IMR-90 (cell line): ENCODE data around the gene RAI14.

ENCODE experiments used
- CEBPB ChIP-seq: IDR thresholded peaks from 2 replicates; pipeline ENCODE4 v1.6.1; 2012; ENCODE audit warnings: low read depth, low read length, improper control_type of control experiment
- CHD1 ChIP-seq: IDR thresholded peaks from 2 replicates; pipeline ENCODE4 v1.6.1; 2012; ENCODE audit warnings: low read depth, low read length, improper control_type of control experiment
- CTCF ChIP-seq: conservative IDR thresholded peaks from 2 replicates; pipeline ENCODE4 v1.5.1; 2012; ENCODE audit warnings: mild to moderate bottlenecking, low read depth, low read length, improper control_type of control experiment
- FOS ChIP-seq: fragments of 150-350 bp; IDR thresholded peaks from 2 replicates; pipeline ENCODE4 v1.6.1; 2016; ENCODE audit warnings: low read depth, low read length
- MAFK ChIP-seq: IDR thresholded peaks from 2 replicates; pipeline ENCODE4 v1.6.1; 2012; ENCODE audit warnings: low read depth, low read length, improper control_type of control experiment
- MAZ ChIP-seq: IDR thresholded peaks from 2 replicates; pipeline ENCODE4 v1.6.1; 2012; ENCODE audit warnings: low read depth, mild to moderate bottlenecking, low read length, improper control_type of control experiment, moderate library complexity, borderline replicate concordance
- MXI1 ChIP-seq: IDR thresholded peaks from 2 replicates; pipeline ENCODE4 v1.6.1; 2012; ENCODE audit warnings: low read depth, mild to moderate bottlenecking, low read length, moderate library complexity, borderline replicate concordance
- POLR2A ChIP-seq: IDR thresholded peaks from 2 replicates; pipeline ENCODE4 v1.6.1; 2012; ENCODE audit warnings: mild to moderate bottlenecking, low read depth, low read length
- RAD21 ChIP-seq: IDR thresholded peaks from 2 replicates; pipeline ENCODE4 v1.6.1; 2012; ENCODE audit warnings: low read length, improper control_type of control experiment
- RCOR1 ChIP-seq: IDR thresholded peaks from 2 replicates; pipeline ENCODE4 v1.6.1; 2012; ENCODE audit warnings: mild to moderate bottlenecking, low read length, improper control_type of control experiment; ENCODE audit not compliant: insufficient replicate concordance
- SMC3 ChIP-seq: fragments of 150-350 bp; IDR thresholded peaks from 2 replicates; pipeline ENCODE4 v1.6.1; 2016; ENCODE audit warnings: low read depth, mild to moderate bottlenecking, antibody characterized with exemption, low read length, moderate library complexity
- USF2 ChIP-seq: fragments of 150-350 bp; IDR thresholded peaks from 2 replicates; pipeline ENCODE4 v1.6.1; 2017; ENCODE audit warnings: mild to moderate bottlenecking, antibody characterized with exemption, low read length, low read depth

GRCh38 chr5:34719029-34719428 lies 62.9 kb downstream of the RAI14 start:
- TF ChIP-seq CEBPB (no peak), CTCF (no peak), POLR2A (no peak), MAZ (no peak), RAD21 (no peak), CHD1 (no peak), MXI1 (no peak), FOS (no peak), MAFK (no peak), RCOR1 (no peak), SMC3 (no peak), USF2 (no peak)
